Ramos (cell line): ENCODE results near the gene ATXN3L.

Experiments
- in situ Hi-C: fragments of 300-500 bp; cut with MboI; formaldehyde crosslinking; loops from one replicate; pipeline ENCODE4 v1.14.3; 2022; ENCODE audit warnings: low sequenced_read_pairs; ENCODE audit not compliant: unreplicated experiment

Gene ATXN3L

GRCh38 chrX:13272426-13272825 lies 47.4 kb downstream of the ATXN3L start:
- in situ Hi-C loops = no loop called here

GRCh38 chrX:13271511-13271910 lies 48.3 kb downstream of the ATXN3L start:
- in situ Hi-C loops = no loop called here

- in situ Hi-C loops = no loop called here
These were observed 49.5 kb downstream of the ATXN3L start for GRCh38 chrX:13270360-13270759.

- in situ Hi-C loops = no loop called here
These were observed 51.0 kb downstream of the ATXN3L start for GRCh38 chrX:13268874-13269273.
